ENCODE results near the gene KCTD17.

DNA sequence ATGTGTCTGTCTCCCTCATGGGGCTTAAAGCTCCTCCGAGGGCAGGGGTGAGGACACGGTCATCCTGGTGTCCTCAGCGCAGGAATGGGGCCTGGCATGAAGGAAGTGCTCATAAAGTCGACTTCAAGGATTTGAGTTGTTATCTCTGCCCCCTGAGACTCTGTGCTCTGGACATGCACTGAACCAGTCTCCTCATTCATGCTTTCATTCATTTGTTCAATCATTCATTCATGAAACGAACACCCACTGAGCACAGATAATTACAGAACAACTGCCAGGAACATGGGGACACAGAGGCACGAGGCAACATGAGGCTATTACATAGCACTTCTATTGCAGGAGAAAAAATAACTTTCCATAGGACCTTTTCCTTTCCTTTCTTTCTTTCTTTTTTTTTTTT, 41.5 kb downstream of the KCTD17 start:
- TF ChIP-seq EZH2 (IDR thresholded peaks at IDR 0.05; ENCODE audit: borderline replicate concordance, low read length) (no peak), CTCF (conservative IDR thresholded peaks at IDR 0.05 in 1 of 2, IDR thresholded peaks at IDR 0.05 in 1 of 2; ENCODE audit: extremely low read depth in 1 of 2, insufficient read depth in 1 of 2, low read depth in 1 of 2, low read length in 2 of 2) (no peak)
